Stimulated activated CD4-positive, alpha-beta T cell treated with anti-CD3 and anti-CD28 coated beads, Interleukin-12 subunit alpha, Interleukin-12 subunit beta, amount 100 ng/mL, for 24 hours (primary cell): Measurements from ENCODE around the gene GNAQ.
"Not testable (repeated sequence)": the region's sequence is repeated elsewhere in the genome, so short reads cannot be mapped to it uniquely, and the experiment has no call there.

ENCODE experiments used
- DNase-seq, 2 experiments: peaks; one replicate each; pipeline ENCODE4 v3.0.0-alpha.2; 2020; ENCODE audit warnings: low read depth in 2 of 2

The GNAQ gene

DNA sequence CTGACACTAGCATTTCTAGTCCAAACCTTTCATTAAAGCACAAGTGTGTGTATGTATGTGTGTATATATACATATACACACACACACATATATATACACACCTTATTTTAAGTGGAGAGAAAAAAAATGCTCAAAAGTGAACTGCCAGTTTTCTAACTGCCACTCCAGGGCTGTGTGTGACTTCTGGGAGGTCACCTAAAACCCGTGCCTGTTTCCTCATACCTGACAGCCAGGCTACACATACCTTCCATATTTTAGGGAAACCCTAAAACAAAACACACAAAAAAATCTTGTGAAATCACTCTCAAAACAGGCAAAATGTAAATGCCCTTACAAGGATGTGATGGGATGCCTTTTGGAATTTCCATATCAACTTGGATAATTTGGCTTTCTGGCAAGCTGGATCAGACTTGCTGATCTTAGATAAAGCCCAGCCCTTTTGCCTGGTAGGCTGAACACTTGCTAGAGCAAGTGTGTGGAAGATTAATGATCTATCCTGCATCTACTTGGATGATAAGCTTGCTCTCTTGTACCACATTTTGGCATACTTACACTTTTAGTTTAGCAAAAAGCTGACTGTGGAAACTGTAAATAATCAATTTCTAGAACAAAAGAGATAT lies 127.8 kb downstream of the GNAQ start:
- DNase-seq, result no peak

DNA sequence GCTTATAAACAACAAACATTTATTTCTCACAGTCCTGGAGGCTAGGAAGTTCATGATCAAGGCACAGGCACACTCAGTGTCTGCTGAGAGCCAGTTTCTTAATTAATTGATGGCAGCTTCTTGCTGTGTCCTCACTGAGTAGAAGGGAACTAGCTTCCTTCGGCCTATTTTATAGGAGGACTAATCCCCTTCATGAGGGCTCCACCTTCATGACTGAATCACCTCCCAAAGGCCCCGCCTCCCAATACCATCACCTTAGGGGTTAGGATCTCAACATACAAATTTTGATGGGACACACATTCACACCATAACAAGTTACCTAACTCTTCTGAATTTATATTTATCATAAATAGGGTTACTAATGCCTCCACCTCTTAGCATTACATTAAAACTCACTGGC lies 129.8 kb downstream of the GNAQ start:
- DNase-seq, result no peak

DNA sequence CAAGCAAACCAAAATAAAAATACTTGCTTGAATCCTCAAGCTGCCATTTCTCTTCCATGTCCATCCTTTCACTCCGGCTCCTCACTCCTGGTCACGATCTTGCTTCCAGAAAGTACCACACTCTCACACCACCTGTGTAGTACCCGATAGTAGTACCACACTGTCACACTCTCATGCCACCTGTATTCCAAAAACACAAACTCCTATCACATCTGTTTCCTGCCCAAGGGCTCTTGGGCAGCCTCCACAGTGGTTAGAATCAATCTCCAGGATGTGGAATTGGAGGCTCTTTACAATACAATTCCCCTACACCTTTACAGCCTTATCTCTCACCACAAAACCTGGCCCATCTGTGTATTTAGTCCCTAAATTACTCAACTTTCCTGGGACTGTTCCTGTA lies 130.6 kb downstream of the GNAQ start:
- DNase-seq, result no peak

DNA sequence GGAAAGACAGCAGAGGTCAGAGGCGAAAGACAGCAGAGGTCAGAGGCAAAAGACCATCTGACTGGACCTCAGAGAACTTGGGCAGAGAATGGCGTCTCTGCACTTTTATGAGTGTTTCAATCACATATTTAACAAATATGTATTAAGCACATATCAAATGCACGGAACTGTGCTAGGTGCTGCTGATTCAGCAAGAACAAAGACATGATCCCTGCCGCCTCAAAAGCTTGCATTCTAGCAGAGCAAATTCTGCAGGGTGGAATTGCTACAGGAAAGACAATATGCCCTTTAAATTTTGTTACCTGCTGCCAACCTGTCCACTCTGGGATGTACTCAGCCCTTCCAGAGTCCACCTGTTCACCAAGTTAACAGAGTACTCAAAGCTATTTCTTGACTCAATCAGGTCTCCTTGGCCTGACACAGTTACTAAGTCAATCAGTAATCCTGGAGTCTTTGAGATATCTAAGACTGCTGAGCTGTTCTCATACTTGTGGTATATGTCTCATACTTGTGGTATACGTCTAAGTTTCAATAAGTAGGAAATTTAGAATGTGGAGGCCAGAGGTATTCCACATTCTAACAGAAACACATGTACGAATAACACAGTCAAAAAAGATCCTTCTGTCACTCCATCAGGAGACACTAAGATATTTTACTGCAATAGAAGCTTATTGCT lies 131.8 kb downstream of the GNAQ start:
- DNase-seq, result no peak

DNA sequence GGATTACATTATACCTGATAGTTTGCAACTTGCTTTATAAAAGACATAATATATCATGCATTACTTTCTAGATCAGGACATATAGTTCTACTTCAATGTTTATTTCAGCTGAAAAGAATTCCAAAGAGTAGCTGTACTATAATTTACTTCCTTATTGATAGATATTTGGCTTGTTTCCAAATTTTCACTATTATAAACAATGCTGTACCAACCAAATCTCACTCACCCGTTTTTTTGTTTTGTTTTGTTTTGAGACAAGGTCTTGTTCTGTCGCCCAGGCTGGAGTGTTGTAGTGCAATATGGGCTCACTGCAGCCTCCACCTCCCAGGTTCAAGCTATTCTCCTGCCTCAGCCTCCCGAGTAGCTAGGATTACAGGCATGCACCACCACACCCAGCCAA lies 132.7 kb downstream of the GNAQ start:
- no peak for DNase-seq

DNA sequence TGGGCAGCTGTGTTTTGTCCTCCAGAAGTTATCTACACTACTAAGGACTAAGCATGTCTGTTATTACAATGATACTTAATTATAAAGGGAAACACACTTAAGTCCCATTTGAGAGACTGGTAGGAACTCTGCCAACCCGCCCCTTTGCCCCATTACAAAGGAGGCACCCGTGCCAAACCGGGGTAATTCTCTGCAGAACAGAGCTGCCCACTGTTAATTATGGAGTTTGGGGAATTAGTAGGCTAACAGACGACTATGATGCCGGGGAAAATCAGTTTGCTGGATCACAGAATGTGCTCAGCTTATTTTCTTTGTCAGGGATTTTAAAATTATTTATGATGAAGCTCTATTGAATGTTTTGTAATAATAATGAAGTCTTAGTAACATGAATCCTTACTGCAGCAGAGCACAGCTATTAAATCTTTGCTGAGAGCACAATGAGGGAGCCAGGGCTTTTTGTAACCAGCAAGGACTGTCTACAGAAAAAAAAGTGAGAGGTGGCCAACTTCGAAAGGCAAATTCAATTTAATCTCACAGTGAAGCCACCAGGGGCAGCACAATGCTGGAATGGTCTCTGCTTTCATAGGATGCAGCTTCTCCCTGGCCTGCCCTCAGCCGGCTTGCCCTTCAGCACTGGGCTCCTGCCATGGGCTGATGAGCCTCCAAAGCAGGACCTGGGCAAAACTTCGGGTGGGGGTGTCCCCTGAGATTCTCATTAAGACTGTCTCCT lies 134.5 kb downstream of the GNAQ start:
- DNase-seq, result no peak

DNA sequence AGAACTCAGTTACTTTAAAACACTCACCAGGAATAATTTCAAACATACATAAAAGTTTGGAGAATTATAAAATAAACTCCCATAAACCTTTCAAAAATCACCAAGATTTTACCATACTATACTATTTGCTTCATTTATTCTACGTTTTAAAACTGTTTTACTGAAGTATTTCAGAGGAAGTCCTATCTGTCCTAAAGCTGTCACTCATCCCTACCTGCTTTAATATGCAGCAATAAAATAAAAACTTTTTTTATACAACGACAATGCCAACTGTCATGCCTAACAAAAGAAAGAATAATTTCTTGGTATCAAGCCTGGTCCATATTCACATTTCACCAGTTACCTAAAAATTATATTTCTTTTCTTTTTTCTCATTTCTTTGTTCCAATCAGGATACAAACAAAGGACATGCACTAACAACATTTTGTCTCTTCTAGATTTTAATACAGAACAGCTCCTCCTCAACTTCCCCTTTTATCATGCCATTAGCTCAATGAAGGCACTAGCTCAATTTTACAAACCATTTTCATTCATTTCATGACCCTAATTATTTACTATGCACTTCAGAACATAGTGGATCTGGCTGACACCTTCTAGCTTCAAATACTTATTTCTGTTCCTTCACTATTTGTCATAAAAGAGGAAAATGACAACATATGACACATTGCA lies 135.2 kb downstream of the GNAQ start:
- no peak for DNase-seq

DNA sequence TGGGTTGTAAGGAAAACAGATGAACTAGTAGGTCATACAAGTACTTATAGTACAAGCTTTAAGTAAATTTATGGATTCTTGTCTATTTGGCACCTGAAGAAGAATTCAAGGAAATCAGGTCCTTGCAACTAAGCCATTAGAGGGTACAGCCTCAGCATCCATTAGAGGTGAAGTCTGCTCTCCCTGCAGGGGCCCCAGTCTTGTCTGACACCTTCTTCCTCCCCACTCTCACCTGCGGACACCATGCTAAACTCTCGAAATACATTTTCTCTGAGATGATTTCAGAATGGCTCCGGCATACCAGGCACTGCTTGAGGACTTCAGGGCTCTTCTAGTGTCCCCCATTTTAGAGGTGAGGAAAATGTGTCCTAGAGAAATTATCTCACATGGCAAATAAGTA lies 137.9 kb downstream of the GNAQ start:
- no peak for DNase-seq

DNA sequence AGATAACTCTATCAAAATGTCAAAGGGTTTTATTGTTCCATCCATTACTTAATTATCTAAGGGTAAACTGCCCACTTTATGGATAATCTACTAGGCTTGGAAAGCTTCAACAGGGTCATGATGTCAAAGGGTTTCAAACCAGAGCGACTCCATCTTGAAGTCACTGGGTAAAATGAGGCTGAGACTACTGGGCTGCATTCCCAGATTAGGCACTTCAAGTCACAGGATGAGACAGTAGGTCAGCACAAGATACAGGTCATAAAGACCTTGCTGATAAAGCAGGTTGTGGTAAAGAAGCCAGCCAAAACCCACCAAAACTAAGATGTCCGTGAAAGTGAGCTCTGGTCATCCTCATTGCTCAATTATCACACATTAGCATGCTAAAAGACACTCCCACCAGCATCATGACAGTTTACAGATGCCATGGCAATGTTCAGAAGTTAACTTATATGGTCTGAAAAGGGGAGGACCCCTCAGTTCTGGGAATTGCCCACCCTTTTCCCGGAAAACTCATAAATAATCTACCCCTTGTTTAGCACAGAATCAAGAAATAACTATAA lies 138.6 kb downstream of the GNAQ start:
- DNase-seq, result no peak

DNA sequence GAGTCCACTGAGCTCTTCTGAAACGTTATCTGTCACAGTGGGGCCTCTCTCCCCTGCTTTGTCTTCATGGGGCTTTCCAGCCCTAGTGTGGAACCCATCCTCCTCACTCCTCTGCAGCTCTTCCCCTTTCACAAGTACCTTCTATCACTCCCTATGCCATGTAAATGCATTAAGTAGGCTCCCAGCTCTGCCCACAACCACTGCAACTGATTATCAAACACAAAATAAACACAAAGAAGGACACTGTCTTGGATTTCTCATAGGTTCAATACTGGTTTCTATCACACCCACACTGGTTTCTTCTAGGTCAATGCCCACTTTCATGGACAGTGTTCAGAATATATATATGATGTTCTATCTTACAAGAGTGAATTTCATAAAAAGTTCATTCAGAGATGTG lies 139.4 kb downstream of the GNAQ start:
- no peak for DNase-seq

DNA sequence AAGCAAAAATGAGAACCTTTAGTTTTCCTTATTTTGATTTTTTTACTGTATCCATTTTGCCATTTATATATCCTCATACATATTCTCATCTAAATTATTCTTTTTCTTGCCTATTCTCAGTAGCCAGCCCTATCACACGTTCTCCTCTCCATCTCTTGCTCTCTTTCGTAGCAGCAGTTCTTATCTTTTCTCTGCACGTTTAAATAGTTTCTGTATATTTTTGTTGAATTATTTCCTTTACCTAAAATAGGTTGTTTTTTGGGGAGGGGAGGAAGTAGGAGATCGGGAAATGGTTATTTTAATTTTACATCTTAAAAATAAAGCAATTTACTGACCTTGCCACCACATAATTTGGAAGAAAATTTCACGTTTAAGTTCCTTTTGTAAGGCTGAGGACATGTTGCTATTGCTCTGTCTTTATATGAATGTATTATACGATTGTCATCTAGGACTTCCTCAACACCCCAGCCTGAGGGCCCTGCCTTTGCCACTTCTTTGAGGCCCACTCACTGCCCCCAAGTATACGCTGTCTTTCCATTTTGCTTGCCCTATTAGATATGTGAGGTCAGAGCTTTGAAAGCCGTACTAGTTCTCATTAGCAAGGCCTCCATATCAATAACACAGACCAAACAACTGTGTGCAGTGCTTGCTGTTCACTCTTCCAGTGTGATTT lies 140.3 kb downstream of the GNAQ start:
- DNase-seq, result no peak

DNA sequence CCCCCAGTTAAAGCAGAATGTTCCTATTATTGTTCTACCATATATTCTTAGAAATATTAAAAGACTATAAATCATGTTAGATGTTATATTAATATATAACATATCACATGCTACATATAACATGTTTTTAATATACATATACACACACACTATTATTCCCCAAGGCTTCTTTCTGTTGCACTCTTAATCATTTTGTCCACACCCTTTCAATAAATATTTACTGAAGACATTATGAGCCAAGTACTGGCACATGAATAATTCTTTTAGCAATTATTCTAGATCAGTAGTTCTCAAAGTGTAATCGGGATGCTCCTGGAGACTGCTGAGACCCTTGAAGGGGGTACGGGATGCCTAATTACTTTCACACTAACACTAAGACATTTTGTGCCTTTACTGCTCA lies 143.9 kb downstream of the GNAQ start:
- no peak for DNase-seq

DNA sequence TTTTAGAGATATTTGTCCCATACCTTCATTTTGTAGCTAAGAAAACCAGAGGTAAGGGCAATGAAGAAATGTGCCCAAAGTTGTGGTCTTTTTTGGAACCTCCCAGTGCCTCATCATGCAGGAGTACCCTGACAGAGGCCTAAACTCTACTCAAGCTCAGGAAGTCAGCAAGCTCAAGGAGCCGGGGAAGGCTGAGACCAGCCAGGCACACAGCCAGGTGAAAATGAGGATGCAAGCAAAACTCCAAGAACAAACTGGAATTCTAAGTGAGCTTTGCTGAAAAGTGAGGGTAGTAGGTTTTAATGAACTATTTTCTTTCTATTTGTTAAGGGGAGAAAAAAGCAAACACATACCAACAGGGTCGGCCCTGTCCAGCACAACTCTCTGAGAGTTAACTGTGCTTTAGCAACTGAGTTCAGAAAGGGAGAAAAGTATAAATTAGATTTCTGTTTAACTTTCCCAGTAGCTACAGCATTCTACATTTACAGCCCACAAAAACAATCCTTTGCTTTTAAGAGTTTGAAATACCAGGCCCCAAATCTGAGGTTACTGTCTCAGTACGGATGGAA lies 146.4 kb downstream of the GNAQ start:
- DNase-seq, result no peak

DNA sequence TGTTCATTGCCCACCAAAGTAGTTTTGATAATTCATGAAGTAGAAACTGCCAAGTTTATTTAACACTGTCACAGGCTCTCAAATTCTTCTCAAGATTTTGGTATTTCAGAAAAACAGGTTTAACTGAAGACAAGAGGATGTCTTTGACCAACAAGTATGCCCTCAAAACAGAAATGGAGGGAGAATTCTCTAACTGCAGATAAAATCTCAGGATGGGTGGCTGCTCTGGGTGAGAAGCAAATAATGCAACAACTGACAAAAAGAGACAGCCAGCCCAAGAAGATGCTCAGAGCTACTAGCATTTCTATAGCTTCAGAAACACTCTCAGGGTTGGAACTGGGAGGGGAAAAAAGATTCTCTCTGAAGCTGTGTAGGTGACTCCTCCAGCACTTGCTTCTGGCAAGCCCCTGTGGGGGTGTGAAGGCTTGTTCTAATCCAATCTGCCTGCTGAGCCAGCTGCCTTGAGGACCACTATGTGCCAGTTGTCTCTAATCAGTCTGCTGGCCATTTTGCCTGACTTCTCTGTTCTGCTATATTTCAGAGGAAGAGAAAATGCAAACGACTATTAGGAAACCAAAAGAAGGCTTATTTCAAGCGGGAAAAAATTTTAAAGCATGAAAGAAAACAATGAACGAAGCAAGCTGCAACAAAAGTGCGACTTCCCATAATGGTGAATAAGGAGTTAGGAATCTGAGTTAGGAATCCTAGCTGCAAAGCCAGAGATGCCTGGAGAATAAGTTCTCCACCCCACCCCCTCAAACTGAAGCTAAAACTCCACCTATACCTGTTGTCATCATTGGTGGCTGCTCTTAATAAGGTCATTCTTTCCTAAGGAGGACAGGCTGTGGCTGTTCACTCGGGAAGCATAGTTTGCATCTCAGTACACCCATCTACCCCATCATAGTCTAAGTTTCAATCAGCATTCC lies 147.5 kb downstream of the GNAQ start:
- DNase-seq, result no peak

DNA sequence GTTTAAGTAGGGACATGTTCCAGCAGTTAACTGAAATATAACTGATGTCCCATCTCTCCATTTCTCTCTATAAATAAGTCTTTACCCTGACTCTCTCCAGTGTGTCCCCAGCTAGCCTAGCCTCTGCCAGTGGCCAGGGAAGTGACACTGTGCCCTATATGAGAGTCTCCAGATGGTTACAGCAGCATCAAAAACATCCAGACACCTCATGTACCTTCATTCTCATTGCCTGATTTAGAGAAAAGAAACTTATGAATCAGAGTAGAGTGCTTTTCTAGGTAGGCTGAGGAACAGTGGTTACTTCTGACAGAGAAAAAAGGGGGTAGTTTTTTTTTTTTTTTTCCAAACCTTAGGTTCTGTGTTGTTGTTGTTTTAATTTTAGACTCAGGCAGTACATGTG lies 148.5 kb downstream of the GNAQ start:
- no peak for DNase-seq

DNA sequence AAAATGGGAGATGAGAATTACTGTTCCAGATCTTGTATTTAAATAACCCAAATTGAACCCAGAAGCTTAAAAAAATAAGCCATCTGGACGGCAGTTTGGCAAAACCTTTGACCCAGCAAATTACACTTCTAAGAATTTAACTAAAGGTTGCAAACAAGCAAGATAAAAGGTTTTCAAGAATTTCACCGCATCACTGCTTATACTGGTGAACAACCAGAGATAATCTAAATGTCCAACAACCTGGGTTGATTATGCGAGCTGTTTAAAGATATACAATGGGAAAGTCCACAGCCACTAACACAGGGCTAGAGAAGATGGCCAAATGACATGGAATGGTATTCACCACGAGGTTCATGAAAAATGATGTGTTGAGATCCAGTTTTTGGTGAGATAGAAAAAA lies 149.3 kb downstream of the GNAQ start:
- no peak for DNase-seq

DNA sequence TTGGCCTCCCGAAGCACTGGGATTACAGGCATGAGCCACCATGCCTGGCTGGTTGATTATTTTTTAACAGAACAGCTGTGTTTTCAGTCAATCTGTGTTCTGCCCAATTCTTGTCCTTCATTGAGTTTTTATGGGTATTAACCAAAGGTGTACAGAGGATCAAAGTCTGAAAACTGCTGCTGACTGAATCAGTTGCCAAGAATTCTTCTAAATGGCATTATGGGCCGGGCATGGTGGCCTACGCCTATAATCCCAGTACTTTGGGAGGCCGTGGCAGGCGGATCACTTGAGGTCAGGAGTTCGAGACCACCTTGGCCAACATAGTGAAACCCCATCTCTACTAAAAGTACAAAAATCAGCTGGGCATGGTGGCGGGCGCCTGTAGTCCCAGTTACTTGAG lies 150.0 kb downstream of the GNAQ start:
- DNase-seq, result not testable (repeated sequence)

DNA sequence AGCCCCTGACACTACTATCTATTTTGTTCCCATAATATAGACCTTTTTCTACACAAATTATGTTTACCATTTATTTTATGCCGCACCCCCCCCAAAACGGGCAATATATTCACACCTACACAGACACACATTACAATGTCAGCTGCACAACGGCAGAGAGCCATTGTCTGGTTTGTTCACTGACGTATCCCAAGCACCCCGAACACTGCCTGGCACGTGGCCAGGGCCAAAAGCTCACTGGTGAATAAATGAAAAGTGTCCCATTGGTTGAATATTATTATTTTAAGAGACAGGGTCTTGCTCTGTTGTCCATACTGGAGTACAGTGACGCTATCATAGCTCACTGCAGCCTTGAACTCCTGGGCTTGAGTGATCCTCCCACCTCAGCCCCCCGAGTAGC lies 150.5 kb downstream of the GNAQ start:
- DNase-seq, result no peak

DNA sequence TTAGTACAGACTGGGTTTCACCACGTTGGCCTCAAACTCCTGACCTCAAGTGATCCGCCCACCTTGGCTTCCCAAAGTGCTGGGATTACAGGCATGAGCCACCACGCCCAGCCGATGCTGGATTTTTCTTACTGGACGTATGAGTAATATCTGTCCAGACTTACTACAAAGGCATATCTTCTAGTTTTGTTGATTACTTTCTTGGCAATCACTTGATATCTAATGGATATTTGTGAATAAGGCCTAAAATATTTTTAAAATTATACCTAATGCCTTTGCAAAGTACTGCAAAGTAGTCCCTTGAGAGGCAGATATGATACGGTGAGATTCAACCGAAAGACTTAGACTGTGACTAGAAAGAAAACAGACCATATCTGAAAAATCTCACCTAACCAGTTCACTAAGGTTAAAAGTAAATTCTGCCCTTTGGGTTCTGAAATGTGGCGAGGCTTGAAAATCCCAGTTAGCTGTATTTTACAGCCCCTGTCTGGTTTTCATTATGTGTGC lies 152.1 kb downstream of the GNAQ start:
- DNase-seq, result no peak

DNA sequence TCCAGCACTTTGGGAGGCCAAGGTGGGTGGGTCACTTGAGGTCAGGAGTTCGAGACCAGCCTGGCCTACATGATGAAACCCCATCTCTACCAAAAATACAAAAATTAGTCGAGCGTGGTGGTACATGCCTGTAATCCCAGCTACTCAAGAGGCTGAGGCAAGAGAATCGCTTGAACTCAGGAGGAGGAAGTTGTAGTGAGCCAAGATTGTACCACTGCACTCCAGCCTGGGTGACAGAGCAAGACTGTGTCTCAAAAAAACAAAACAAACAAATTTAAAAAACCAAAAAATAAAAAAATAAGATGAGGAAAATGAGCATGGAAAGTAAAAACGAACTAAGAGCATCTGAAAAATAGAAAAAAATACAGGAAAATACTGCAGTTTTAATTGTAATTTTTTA lies 152.8 kb downstream of the GNAQ start:
- DNase-seq, result not testable (repeated sequence)
